ENCODE results near the gene YOD1.

Gene YOD1

DNA sequence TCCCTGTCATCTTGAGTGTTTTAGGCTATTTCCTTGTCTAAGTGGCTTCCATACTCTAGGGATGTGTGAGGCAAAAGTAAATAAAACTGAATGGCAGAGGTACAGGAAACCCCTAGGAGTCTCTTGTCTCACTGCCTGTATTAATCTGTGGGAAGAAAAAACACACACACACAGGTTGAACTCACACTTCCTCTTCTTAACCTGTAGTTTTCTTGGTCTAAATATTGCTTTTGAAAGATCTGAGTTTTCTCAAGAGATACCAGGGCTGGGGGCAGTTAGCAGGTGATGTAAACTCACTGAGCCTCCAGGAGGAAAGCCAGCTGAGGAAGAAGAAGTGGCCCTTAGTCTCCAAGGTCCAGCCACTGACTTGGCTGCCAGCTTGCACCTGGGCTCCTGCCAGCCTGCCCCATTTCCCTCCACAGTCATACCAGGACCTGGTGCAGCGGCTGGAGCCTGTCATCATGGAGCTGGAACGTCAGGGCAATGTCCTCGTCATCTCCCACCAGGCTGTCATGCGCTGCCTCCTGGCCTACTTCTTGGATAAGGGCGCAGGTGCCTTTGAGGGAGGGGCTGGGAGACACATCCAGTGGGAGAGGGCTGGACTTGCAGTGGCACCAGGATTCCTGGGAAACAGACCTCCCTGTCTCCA is 19.0 kb upstream of the YOD1 start:
- DNase-seq (ENCODE audit: low read depth), result no peak
- TF ChIP-seq CTCF (IDR thresholded peaks at IDR 0.05; ENCODE audit: low read depth, low read length) (no peak), MYC (IDR thresholded peaks at IDR 0.05; ENCODE audit: low read depth, low read length) (no peak), MAX (IDR thresholded peaks at IDR 0.05; ENCODE audit: low read depth, low read length) (no peak), POLR2A (IDR thresholded peaks at IDR 0.05; ENCODE audit: extremely low read depth, insufficient read length) (no peak)
- no peak overlapping the region for H3K4me3 ChIP-seq (ENCODE audit: low read depth, low read length)

GRCh38 chr1:207069061-207069460 is 18.1 kb upstream of the YOD1 start:
- no peak for TF ChIP-seq MYC (IDR thresholded peaks at IDR 0.05; ENCODE audit: low read depth, low read length)
- no peak for TF ChIP-seq POLR2A (IDR thresholded peaks at IDR 0.05; ENCODE audit: extremely low read depth, insufficient read length)
- no peak for TF ChIP-seq CTCF (IDR thresholded peaks at IDR 0.05; ENCODE audit: low read depth, low read length)
- no peak for TF ChIP-seq MAX (IDR thresholded peaks at IDR 0.05; ENCODE audit: low read depth, low read length)
- H3K4me3 ChIP-seq (ENCODE audit: low read depth, low read length), result no peak overlapping the region
- DNase-seq (ENCODE audit: low read depth), result no peak

- no peak overlapping the region for H3K4me3 ChIP-seq (ENCODE audit: low read depth, low read length)
- no peak for DNase-seq (ENCODE audit: low read depth)
- TF ChIP-seq POLR2A (IDR thresholded peaks at IDR 0.05; ENCODE audit: extremely low read depth, insufficient read length) (no peak), MAX (IDR thresholded peaks at IDR 0.05; ENCODE audit: low read depth, low read length) (no peak), MYC (IDR thresholded peaks at IDR 0.05; ENCODE audit: low read depth, low read length) (no peak), CTCF (IDR thresholded peaks at IDR 0.05; ENCODE audit: low read depth, low read length) (no peak)
These were observed 16.7 kb upstream of the YOD1 start for GRCh38 chr1:207067665-207068064.

DNA sequence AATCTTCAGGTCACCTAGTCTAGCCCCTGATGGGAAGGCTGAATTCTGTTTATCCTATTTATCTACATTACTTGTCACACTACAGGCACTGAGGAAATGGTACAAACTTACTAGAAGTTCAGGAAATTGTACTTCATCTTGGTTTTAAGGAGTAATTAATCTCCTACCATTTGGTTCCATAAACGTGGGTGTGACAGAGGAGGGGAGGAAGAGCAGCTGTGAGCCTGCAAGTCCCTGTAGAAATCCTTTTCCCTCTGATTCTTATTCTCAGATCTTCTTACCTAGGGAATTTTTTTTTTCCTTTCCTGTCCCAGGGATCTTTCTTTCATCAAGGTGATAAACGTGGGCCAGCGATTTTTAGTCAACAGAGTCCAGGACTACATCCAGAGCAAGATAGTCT is 16.2 kb upstream of the YOD1 start:
- TF ChIP-seq MYC (IDR thresholded peaks at IDR 0.05; ENCODE audit: low read depth, low read length) (no peak), MAX (IDR thresholded peaks at IDR 0.05; ENCODE audit: low read depth, low read length) (no peak)
- no peak overlapping the region for H3K4me3 ChIP-seq (ENCODE audit: low read depth, low read length)
- DNase-seq (ENCODE audit: low read depth), result no peak

- TF ChIP-seq MYC (IDR thresholded peaks at IDR 0.05; ENCODE audit: low read depth, low read length), result no peak
- TF ChIP-seq POLR2A (IDR thresholded peaks at IDR 0.05; ENCODE audit: extremely low read depth, insufficient read length), result no peak
- TF ChIP-seq MAX (IDR thresholded peaks at IDR 0.05; ENCODE audit: low read depth, low read length), result no peak
- TF ChIP-seq CTCF (IDR thresholded peaks at IDR 0.05; ENCODE audit: low read depth, low read length), result no peak
- no peak for DNase-seq (ENCODE audit: low read depth)
- H3K4me3 ChIP-seq (ENCODE audit: low read depth, low read length), result no peak overlapping the region
These were observed 13.6 kb upstream of the YOD1 start for GRCh38 chr1:207064561-207064960.

- TF ChIP-seq MYC (IDR thresholded peaks at IDR 0.05; ENCODE audit: low read depth, low read length) (no peak), MAX (IDR thresholded peaks at IDR 0.05; ENCODE audit: low read depth, low read length) (no peak), POLR2A (IDR thresholded peaks at IDR 0.05; ENCODE audit: extremely low read depth, insufficient read length) (no peak), CTCF (IDR thresholded peaks at IDR 0.05; ENCODE audit: low read depth, low read length) (no peak)
- DNase-seq (ENCODE audit: low read depth), result no peak
- no peak overlapping the region for H3K4me3 ChIP-seq (ENCODE audit: low read depth, low read length)
These were observed 12.0 kb upstream of the YOD1 start for GRCh38 chr1:207063014-207063413.

Measured in NB4 (cell line).